Endothelial cell of umbilical vein (primary cell): ENCODE measurements around the gene LONRF2. TPM values are rescaled to one million over a fixed set of nuclear protein-coding genes. Genes with fewer than 3 reads are reported as not detected.

Source experiments
- BruUV-seq: library from RNA; stranded (reverse); fragments of 400-500 nt; replicated peaks from 2 replicates; lab custom pipeline; 2021; lab: Mats Ljungman, UMichigan
- CTCF ChIA-PET: fragments of 300-600, 350-600 bp; sonication (Branson Sonifier 250); formaldehyde crosslinking; loops from one replicate; lab custom pipeline; 2021; ENCODE audit warnings: antibody characterized with exemption, inconsistent platforms; lab: Charles Lee
- POLR2A ChIA-PET: fragments of 300-600, 350-600 bp; sonication (Branson Sonifier 250); formaldehyde crosslinking; loops from one replicate; lab custom pipeline; 2021; ENCODE audit warnings: antibody characterized with exemption, inconsistent platforms; lab: Charles Lee
- DNase-seq: peaks from one replicate; pipeline ENCODE4 v3.0.0-alpha.2; 2011; ENCODE audit warnings: low read depth, low spot score
- FAIRE-seq: peaks from 2 replicates; lab custom pipeline; 2011; peaks lifted over from hg19 to GRCh38; lab: Jason Lieb, UNC
- H2AFZ ChIP-seq: 2 replicates; pipeline ENCODE4 v1.6.0; 2012; ENCODE audit warnings: low read depth, low read length, control low read depth, inconsistent platforms
- H3K27ac ChIP-seq: 2 replicates; pipeline ENCODE4 v1.5.1; 2011; ENCODE audit warnings: low read depth, mild to moderate bottlenecking, control low read depth, low read length, moderate library complexity; ENCODE audit not compliant: insufficient read depth
- H3K27me3 ChIP-seq, 2 experiments: 2 replicates each; pipeline versions ENCODE4 v1.6.0 to v1.6.1; 2011; ENCODE audit warnings: low read length in 2 of 2, mixed read lengths in 1 of 2; ENCODE audit not compliant: control insufficient read depth in 2 of 2, insufficient read depth in 2 of 2
- H3K36me3 ChIP-seq, 2 experiments: 2 replicates in 1 of 2; 3 replicates in 1 of 2; pipeline ENCODE4 v1.5.1; 2011; ENCODE audit warnings: low read length in 2 of 2, mild to moderate bottlenecking in 1 of 2, moderate library complexity in 1 of 2; ENCODE audit not compliant: control insufficient read depth in 2 of 2, insufficient read depth in 2 of 2; ENCODE audit errors: extremely low read depth in 1 of 2
- H3K4me1 ChIP-seq: 3 replicates; pipeline ENCODE4 v1.5.1; 2011; ENCODE audit warnings: mild to moderate bottlenecking, low read length; ENCODE audit not compliant: control insufficient read depth, insufficient read depth; ENCODE audit errors: extremely low read depth
- H3K4me2 ChIP-seq: 2 replicates; pipeline ENCODE4 v1.6.1; 2011; ENCODE audit warnings: low read length, control low read depth, mixed read lengths; ENCODE audit not compliant: insufficient read depth
- H3K4me3 ChIP-seq, 3 experiments: fragments of 200-600 bp in 1 of 3; sonication (generic), shearing (Covaris generic) in 1 of 3; replicated peaks in 1 of 3; 2 replicates each; pipeline ENCODE4 v1.5.1; 2011 to 2016; ENCODE audit warnings: control low read depth in 3 of 3, low read length in 3 of 3, mild to moderate bottlenecking in 2 of 3, inconsistent platforms in 1 of 3, low read depth in 1 of 3, moderate library complexity in 1 of 3; ENCODE audit not compliant: insufficient read depth in 1 of 3
- H3K79me2 ChIP-seq: 2 replicates; pipeline ENCODE4 v1.6.0; 2012; ENCODE audit warnings: low read length, inconsistent platforms; ENCODE audit not compliant: control insufficient read depth, insufficient read depth
- H3K9ac ChIP-seq: replicated peaks from 2 replicates; pipeline ENCODE3; 2011; ENCODE audit warnings: low read length, control low read depth; ENCODE audit not compliant: insufficient read depth; ENCODE audit errors: extremely low read depth
- H3K9me1 ChIP-seq: replicated peaks from 3 replicates; pipeline ENCODE4 v1.6.0; 2011; ENCODE audit warnings: mild to moderate bottlenecking, low read length; ENCODE audit not compliant: control insufficient read depth, insufficient read depth; ENCODE audit errors: extremely low read depth
- H3K9me3 ChIP-seq: replicated peaks from 2 replicates; pipeline ENCODE4 v1.5.1; 2012; ENCODE audit warnings: low read length, inconsistent platforms; ENCODE audit not compliant: control insufficient read depth, insufficient read depth
- H4K20me1 ChIP-seq: replicated peaks from 2 replicates; pipeline ENCODE3; 2011; ENCODE audit warnings: mild to moderate bottlenecking, low read length; ENCODE audit not compliant: control insufficient read depth, insufficient read depth; ENCODE audit errors: extremely low read depth
- CTCF ChIP-seq, 2 donors: IDR thresholded peaks; 1 replicate in 1 of 2; 2 replicates in 1 of 2; pipeline ENCODE4 v1.5.1; 2011; ENCODE audit warnings: low read length in 2 of 2, mild to moderate bottlenecking in 2 of 2, moderate library complexity in 2 of 2, control low read depth in 1 of 2, inconsistent platforms in 1 of 2, low read depth in 1 of 2; ENCODE audit not compliant: insufficient read depth in 1 of 2; ENCODE audit errors: extremely low read depth in 1 of 2
- EZH2 ChIP-seq: IDR thresholded peaks from 2 replicates; pipeline ENCODE4 v1.6.1; 2012; ENCODE audit warnings: borderline replicate concordance, low read depth, mild to moderate bottlenecking, moderate library complexity, low read length, inconsistent platforms; ENCODE audit not compliant: severe bottlenecking
- FOS ChIP-seq: IDR thresholded peaks from 2 replicates; pipeline ENCODE4 v1.6.1; 2011; ENCODE audit warnings: mild to moderate bottlenecking, low read length, moderate library complexity, borderline replicate concordance; ENCODE audit not compliant: insufficient read depth
- GATA2 ChIP-seq: IDR thresholded peaks from 2 replicates; pipeline ENCODE4 v1.7.0; 2011; ENCODE audit warnings: low read depth, mild to moderate bottlenecking, moderate library complexity, mixed read lengths, low read length; ENCODE audit not compliant: insufficient read length, insufficient read depth
- JUN ChIP-seq: IDR thresholded peaks from 2 replicates; pipeline ENCODE4 v1.6.1; 2011; ENCODE audit warnings: borderline replicate concordance, low read depth; ENCODE audit not compliant: insufficient read length, insufficient read depth
- MAX ChIP-seq: IDR thresholded peaks from 2 replicates; pipeline ENCODE4 v1.6.1; 2011; ENCODE audit not compliant: insufficient read depth, insufficient read length
- MYC ChIP-seq: IDR thresholded peaks from one replicate; pipeline ENCODE4 v1.6.1; 2011; ENCODE audit warnings: mild to moderate bottlenecking, low read depth, low read length
- POLR2A ChIP-seq: IDR thresholded peaks from 2 replicates; pipeline ENCODE4 v1.6.1; 2012; ENCODE audit warnings: low read depth, mild to moderate bottlenecking, control low read depth, low read length
- POLR2AphosphoS5 ChIP-seq: IDR thresholded peaks from 2 replicates; pipeline ENCODE4 v1.6.1; 2012; ENCODE audit warnings: low read depth, mild to moderate bottlenecking, control low read depth, low read length, moderate library complexity; ENCODE audit not compliant: insufficient read depth
- dilution Hi-C: fragments of 300-500 bp; cut with MboI; formaldehyde crosslinking; loops from one replicate; pipeline ENCODE4 v1.15.0; 2019; ENCODE audit warnings: low sequenced_read_pairs; ENCODE audit not compliant: extremely low pct_ligation_motif_present
- intact Hi-C: fragments of 100-400 bp; cut with micrococcal nuclease; formaldehyde crosslinking; loops from one replicate; pipeline ENCODE4 v1.10.0; 2022
- polyA plus RNA-seq, 4 experiments: library from polyadenylated mRNA; depleted of rRNA in 3 of 4; stranded (reverse) in 3 of 4; unstranded in 1 of 4; fragments of >200 nt; gene quantifications; 2 replicates each; pipeline versions ENCODE4 v1.2.1 to v1.2.3, GENCODE V29; 2011 to 2012; ENCODE audit warnings: missing spikeins in 1 of 4
- total RNA-seq: library from RNA; stranded (reverse); gene quantifications from 2 replicates; pipeline ENCODE4 v1.2.3, GENCODE V29; 2021

Gene LONRF2
- total and polyA plus RNA-seq, 2 donors (not counting 3 experiments of a cell fraction or from before 2014, with no cell fraction given): 0.03 TPM; not detected in 1

GRCh38 chr2:100358554-100358953, 36.3 kb upstream of the LONRF2 start:
- no peak overlapping the region for H3K4me3 ChIP-seq
- CTCF ChIA-PET: no interaction called here
- no peaks in the 10 kb centered on the region for H3K9me1 ChIP-seq
- peaks cover 0 to 2% of the 10 kb centered on the region in 2 experiments for H3K27me3 ChIP-seq
- POLR2A ChIA-PET: no interaction called here
- no peak overlapping the region for H2AFZ ChIP-seq
- intact Hi-C loops: no loop called here
- dilution Hi-C loops: no loop called here
- no peaks in the 10 kb centered on the region for H4K20me1 ChIP-seq
- no peaks in the 10 kb centered on the region for H3K36me3 ChIP-seq
- H3K9me3 ChIP-seq: no peaks in the 10 kb centered on the region
- no peak overlapping the region for H3K27ac ChIP-seq
- no peaks in the 10 kb centered on the region for H3K79me2 ChIP-seq
- no peak overlapping the region for H3K4me2 ChIP-seq
- no peak overlapping the region for H3K9ac ChIP-seq
- TF ChIP-seq CTCF (IDR thresholded peaks at IDR 0.05; ENCODE audit: extremely low read depth in 1 of 2, insufficient read depth in 1 of 2, low read depth in 1 of 2, low read length in 2 of 2) (no peak), JUN (no peak), EZH2 (no peak), GATA2 (no peak), POLR2AphosphoS5 (no peak), MYC (no peak), MAX (no peak), FOS (no peak), POLR2A (no peak)
- DNase-seq (no peak), FAIRE-seq (no peak)
- no peaks in the 10 kb centered on the region for H3K4me1 ChIP-seq
- no TSS peak for BruUV-seq
